Stimulated activated CD8-positive, alpha-beta memory T cell treated with anti-CD3 and anti-CD28 coated beads, Interleukin-2, amount 100 ng/mL, for 48 hours (primary cell): ENCODE results near the gene DSCAML1.

Experiments used
- DNase-seq, 2 donors: peaks; one replicate each; pipeline ENCODE4 v3.0.0-alpha.2; 2020; ENCODE audit warnings: low read depth in 2 of 2

DSCAML1 gene

GRCh38 chr11:117523680-117524079 is 273.3 kb downstream of the DSCAML1 start:
- no peak for DNase-seq

DNA sequence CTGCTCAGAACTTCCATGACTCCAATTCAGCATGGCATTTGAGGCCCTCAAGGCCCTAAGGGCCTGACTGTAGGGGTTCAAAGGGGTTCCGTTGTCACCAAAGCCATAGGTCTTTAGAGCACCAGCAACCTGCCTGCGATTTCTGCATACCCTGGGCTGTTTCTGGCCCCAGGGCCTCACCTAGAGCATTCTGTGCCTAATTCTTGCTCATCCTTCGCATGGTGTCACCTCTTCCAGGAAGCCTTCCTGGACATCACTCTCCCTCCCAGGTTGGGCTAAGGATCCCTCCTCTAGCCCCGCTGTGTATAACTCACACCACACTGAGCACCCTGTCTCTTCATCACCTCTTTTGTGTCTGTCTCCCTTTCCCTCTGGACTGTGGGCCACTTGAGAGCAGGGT is 275.0 kb downstream of the DSCAML1 start:
- DNase-seq, result no peak

- DNase-seq, result no peak
Observed at GRCh38 chr11:117520966-117521365, 276.1 kb downstream of the DSCAML1 start.

GRCh38 chr11:117520201-117520600 is 276.8 kb downstream of the DSCAML1 start:
- DNase-seq, result no peak

DNA sequence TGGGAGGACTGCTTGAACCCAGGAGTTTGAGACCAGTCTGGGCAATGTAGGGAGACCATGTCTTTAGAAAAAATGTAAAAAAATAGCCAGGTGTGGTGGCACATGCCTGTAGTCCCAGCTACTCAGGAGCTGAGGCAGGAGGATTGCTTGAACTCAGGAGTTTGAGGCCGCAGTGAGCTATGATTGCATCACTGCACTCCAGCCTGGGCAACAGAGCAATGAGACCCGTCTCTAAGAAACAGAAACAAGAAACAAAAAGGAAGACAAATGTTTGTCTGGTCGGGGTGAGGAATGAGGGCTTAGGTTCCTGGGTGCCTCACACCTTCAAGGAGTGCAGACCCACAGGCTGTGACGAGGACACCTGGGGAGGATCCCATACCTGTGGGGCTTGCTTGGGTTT is 277.4 kb downstream of the DSCAML1 start:
- no peak for DNase-seq

DNA sequence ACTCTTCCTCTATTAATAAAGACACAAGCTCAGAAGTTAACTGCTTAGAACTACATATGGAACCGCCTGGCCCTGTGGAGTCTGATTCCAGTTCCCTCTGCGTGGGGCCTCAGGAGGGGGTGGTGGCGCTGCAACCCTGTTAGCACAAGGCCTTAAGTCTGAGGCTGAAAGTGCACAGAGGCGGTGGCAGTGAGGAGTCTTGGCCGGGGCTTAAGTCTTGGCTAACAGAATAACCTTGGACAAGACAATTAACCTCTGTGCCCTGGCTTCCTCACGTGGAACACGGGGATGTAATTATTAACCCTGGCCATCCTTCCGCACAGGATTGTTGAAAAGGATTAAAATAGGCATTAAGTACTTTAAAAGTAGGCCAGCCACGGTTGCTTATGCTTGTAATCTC is 277.8 kb downstream of the DSCAML1 start:
- DNase-seq, result no peak

DNA sequence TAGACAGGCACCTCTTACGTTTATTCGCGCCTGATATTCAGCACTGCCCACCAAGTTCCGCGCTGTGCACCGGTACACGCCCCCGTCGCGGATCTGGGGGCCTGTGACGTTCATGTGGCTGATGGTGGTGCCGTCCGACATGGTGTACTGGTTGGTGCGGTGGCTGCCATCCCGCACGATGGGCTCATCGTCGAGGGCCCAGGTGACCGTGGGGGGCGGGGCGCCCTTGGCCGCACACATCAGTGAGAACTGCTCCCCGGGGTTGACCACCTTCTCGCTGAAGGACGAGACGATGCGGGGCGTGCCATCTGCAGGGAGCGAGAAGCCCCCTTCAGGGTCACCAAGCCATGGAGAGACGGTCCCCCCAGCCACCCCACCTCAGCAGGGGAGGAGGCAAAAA is 278.6 kb downstream of the DSCAML1 start:
- DNase-seq, result no peak

DNA sequence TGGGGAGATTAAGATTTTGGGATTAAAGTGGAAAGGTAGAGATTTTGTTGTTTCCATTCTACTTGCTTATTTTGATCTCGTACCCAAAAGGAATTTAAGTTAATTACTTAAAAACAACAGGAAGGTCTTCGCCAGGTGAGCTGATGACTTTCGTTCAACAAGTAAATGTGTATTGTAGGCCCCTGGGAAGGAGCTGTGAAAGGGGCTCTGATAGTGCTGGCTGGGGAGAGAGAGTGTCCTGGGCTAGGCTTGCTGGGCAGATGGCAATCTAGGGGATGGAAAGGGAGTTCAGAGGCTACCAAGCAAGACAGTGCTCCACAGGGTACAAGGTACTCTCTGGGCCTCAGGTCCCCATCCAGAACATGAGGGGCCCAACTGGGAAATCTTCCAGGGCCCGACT is 279.9 kb downstream of the DSCAML1 start:
- no peak for DNase-seq

DNA sequence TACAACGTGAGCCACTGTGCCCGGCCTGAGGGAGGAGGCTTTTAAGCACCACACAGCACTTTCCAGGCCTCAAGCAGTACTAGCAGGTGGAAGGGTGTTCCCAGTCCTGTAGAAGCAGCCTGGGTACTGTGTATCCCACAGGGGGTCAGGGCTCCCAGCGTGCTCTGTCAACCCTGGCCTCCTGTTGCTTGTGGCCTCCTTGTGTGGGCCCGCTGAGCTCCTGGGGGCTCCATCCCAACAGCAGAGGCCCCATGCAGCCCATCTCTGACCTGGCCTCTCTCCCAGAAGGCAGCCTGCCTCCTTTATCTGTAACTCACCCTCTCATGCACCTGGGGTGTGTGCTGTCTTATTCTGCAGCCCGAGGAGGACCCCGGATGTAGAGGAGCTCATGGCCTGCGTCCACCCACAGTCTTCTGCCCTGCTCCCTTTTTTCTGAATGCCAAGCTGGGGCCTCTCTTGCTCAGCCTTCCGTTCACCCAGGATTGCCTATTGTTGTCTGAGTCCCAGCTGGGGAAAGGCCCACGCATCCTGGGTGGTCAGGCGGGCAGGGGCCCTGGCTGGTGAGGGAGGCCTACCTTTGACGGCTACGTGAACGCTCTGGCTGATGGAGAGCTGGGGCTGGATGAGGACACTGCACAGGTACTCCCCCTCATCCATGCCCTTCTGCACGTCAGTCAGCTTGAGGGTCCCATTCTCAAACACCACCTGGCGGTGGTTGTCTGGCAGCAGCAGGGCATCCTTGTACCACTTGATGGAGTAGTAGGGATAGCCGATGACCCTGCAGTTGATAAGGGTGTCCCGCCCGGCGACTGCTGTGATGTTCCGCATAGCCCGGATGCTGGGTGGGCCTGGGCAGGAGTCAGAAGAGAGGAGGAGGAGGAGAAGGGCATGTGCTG is 280.9 kb downstream of the DSCAML1 start:
- DNase-seq, result no peak

DNA sequence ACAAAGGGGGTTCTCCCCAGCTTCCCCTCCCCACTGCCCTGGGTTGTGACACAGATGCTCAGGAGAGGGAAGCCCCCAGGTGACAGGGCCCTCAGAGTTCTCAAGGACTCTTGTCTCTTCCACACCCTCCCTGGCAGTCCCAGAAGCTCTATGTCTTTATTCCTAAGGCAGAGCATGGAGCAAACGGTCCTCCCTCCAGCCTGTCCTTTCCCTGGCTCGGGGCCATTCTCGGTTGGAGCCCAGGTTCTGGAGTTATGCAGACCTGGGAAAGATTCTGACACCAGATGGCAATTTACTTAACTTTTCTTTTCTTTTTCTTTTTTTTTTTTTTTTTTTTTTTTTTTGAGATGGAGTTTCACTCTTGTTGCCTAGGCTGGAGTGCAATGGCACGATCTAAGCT is 282.8 kb downstream of the DSCAML1 start:
- DNase-seq, result no peak

DNA sequence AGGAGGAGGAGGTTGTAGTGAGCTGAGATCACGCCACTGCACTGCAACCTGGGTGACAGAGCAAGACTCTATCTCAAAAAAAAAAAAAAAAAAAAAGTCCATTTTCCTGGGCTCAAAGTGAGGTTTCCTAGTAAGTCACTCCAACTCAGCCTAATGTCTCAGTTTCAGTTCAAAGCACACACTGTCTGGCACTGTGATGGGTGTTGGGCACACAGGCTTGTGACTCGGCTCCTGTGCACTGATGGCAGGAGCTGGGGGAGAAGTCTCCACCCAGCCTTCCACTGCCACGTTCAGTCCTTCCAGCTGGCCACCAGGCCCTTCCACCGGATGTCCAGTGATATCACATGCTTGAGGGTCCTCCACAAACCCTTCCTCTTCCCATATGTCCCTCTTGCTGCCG is 283.4 kb downstream of the DSCAML1 start:
- no peak for DNase-seq

- DNase-seq, result no peak
Observed at GRCh38 chr11:117511931-117512539, 285.0 kb downstream of the DSCAML1 start.

DNA sequence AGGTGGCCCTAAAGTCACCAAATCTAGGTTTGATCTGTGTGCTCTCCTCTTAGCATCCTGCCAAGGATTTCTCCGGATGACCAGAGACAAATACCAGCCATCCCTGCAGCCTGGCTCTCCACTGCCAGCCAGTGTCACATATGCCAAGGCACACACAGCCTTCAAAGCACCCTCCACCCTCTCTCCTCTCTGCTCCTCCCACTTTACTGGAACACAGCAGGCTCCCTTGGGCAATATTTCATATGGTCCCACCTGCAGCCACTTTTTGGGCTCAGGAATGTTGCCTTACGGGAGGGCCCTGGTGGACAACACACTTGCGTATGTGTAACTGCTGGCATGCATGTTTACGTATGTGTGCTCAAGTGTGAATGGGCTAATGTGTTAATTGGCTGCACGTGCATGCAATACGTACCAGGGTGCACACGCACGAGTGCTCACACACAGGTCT is 285.5 kb downstream of the DSCAML1 start:
- DNase-seq, result no peak

DNA sequence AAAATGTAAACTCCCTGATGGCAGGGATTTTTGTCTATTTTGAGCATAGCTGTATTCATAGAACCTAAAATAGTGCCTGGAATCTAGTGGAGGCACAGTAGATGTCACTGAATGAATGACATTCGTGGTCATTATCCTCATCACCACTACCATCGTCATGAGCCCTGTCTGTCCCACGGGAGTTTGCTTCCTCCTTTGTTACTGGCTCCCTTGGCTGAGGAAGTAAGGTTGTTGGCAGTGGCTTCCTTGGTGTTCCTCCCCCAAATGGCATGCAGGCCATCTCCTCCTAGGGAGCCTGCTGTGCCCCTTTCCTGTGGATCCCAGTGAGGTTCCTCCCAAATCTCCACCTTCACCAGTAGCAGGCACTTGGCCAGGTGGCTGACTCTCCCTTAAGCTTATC is 286.4 kb downstream of the DSCAML1 start:
- no peak for DNase-seq

DNA sequence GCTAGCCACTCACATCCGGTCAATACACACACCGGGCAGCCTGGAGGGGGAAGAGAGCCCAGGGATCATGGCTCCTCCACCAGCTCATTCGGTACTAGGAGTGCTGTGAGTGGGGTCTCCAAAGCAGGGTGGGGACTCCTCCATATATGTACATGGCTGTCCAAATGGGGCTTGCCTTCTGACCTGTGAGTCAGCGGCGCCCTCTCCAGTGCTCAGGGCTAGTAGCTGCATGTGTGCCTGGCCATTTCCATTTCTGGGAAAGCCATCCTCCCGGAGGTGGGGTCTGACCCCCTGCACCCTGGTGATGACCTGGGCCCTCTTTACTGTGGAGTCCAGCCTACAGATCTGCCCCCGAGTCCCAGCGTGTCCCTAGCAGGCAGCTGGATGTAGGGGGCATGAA is 287.5 kb downstream of the DSCAML1 start:
- no peak for DNase-seq

- DNase-seq, result no peak
Observed at GRCh38 chr11:117506971-117507370, 290.0 kb downstream of the DSCAML1 start.

DNA sequence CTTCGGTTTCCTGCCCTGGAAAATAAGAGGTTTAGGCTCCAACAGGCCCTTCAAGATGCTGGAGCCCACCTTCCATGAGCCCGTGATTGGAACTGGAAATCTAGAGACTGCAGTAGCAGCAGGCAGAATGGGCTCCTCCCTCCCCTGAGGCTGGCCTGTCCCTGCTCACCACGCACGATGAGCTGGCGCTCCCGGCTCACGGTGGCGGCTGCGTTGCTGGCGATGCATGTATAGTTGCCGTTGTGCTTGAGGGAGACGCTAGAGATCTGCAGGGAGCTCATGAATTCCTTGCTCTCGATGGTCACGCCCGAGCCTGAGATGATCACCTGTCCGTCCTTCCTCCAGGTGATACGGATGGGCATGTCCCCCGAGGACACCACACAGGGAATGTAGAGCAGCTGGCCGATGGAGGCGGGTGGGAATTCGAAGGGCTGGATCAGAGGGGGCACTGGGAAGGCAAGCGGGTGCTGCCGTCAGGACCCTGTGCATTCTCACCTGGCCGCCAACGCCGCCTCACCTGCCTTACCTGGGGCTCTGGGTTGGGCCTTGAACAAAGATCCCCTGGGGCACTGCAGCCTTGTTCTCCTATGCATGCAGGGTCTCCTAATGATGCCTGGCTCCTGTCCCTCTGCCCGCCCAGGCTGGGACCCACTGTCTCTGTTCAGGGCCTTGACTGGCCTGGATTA is 291.6 kb downstream of the DSCAML1 start:
- no peak for DNase-seq

DNA sequence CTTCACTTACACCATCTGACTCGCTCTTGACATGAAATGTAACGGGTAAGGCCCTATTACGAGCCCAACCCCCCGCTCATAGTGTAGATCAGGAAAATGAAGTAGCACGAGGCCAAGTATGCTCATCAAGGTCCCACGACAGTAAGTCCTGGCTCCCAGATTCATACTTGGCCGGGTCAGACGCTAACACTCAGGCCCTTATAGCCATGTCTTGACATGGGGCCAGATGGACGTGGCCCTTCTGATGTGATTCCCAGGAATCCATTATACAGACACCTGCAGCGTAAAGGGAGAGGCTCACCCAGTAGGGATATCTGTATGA is 294.3 kb downstream of the DSCAML1 start:
- no peak for DNase-seq

DNA sequence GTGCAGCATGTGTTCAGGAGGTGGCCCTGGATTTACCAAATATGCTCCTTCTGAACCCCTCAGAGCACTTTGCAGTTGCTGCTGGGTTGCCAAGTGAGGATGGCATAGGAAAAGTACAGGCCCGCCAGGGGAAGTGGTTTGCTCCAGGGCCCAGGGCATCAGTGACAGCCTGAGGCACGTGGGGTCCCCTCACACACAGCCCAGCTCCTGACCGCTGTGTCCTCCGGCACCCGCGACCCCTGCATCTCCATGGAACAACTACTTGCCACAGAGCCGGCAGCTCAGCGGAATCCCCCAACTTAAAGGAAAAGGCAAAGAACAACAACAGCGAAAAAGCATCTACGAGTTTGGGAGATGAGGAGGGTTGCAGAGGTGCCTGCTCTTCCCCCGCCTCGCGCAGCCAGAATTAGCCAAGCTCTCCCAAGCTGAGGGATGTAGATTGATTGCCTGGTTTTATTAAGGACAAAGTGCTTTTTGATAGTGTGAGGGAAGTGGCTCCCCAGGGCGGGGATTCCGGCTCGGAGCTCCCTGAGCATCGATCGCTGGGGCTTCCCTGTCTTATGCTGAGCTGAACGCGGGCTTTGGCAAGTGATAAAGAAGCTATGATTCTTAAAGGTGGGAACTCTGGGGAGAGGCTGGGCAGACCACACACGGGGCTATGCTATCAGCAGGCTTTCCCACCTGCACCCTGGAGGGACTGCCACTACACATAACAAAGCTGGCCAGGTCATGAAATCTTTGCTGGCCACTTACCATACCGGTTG is 294.8 kb downstream of the DSCAML1 start:
- no peak for DNase-seq

- DNase-seq, result no peak
Observed at GRCh38 chr11:117501237-117501898, 295.6 kb downstream of the DSCAML1 start.

GRCh38 chr11:117498791-117499190 is 298.2 kb downstream of the DSCAML1 start:
- no peak for DNase-seq
